Amygdala (tissue), 56 donors: ENCODE data around the gene EGLN1.

Source experiments
- DNase-seq, 56 donors: peaks; one replicate each; lab custom pipeline; 2025; lab: John Stamatoyannopoulos, UW

The EGLN1 gene

DNA sequence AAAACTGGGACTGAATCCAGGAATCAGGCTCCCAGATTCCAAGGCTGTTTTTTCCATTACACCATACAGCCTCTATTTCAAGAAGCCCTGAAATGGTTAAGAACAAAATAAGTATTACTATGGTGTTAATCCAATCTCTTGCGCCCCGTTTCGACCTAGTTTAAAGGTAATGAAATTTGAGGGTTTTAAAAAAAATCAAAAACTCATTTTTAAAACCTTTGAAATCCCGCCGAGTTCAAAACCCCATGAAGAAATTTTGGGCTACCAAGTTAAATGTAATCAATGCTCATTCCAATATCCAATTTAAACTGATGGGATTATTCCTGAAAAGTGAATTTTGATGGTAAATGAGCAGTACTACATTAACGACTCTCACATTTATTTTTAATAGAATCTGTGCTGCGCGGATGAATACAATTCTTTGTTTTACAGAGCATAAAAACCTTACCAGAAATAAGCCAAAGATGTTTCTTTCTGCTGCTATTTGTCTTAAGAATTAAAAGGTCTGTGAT is 767 bp upstream of the EGLN1 start:
- DNase-seq = no peak

GRCh38 chr1:231421546-231421970 is 529 bp downstream of the EGLN1 start:
- peak in 22 of 56 donors; percentile 12 to 71 (median 50) for DNase-seq

DNA sequence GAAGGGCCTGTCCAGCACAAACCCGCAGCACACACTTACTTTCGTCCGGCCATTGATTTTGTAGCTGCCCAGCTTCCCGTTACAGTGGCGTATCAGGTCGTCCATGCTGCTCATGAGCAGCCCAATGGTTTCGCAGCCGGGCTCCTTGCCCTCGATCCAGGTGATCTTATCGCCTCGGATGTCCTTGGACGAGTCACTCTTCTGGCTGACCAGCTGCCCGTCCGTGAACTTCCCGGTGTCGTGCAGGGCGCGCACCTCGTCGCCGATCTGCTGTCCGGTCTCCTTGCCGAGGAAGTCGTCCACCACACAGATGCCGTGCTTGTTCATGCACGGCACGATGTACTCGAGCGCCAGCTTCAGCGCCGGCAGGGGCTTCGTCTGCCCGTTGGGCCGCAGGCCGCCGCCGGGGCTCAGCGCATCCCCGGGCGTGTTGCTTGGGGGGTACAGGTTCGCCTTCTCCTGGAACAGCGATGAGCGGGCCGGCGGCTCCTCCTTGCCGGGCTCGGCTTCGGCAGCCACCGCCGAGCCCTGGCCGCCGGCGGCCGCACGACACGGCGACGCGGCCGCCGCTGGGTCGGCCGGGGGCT is 1.0 kb downstream of the EGLN1 start:
- peak in 37 of 56 donors; percentile 6 to 62 (median 25) for DNase-seq

- DNase-seq = no peak
Observed at GRCh38 chr1:231420299-231420958, 1.7 kb downstream of the EGLN1 start.

- DNase-seq = no peak
Observed at GRCh38 chr1:231419738-231420298, 2.3 kb downstream of the EGLN1 start.

DNA sequence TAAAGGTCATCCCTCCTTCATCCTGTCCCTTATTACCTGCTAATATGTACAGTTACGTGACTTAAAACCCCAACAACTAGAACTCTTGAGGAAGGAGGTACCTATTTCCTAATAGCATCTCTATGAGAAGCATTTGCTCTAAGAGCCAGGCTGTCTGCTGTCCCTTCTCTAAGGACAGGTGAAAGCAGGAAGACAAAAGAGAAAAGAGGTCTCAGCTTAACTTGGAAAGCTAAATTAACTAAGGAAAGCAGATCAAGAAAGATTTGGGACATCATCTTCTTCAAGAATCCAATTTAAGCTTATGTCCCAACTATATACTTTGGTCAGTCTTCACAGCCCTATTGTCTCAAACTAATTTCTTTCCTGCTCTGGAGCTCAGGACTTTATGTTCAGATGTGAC is 2.9 kb downstream of the EGLN1 start:
- DNase-seq = no peak

DNA sequence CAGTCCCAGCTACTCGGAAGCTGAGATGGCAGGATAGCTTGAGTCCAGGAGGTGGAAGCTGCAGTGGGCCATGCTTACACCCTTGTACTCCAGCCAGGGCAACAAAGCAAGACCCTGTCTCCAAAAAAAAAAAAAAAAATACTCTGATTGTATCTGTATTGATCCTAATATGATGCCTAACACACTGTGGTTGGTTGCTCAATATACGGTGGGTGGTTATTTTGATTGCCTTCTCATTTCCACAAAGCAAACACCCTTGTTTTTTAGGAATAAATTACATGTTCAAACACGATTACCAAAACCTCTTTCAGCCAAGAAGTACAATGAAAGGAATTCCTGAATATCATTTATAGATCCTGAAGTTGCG is 3.4 kb downstream of the EGLN1 start:
- no peak for DNase-seq

DNA sequence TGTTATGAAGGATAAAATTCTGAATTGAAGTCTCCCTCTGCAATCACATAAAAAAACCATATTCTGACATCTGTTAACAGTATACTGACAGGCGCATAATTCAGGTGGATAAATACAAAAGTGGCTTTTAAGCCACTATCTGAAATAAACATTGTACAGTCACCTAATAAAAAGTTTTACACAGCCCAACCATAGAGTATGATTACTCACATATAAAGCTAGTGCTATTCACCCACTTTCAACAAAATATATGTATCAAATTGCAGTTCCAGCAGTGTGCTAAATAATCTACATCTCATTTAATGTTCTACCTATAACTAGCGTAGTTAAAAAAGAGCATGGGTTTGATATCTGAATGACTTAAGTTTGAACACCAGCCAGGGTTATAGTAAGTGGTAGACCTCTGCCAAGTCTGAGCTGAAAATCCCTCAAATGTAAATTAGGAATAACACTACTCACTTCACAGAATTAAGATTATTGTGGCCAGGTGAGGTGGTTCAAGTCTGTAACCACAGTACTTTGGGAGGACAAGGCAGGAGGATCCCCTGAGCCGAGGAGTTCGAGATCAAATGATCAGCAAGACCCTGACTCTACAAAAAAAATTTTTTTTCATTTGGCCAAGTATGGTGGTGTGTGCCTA is 3.9 kb downstream of the EGLN1 start:
- no peak for DNase-seq

GRCh38 chr1:231417513-231417912 is 4.6 kb downstream of the EGLN1 start:
- no peak for DNase-seq

DNA sequence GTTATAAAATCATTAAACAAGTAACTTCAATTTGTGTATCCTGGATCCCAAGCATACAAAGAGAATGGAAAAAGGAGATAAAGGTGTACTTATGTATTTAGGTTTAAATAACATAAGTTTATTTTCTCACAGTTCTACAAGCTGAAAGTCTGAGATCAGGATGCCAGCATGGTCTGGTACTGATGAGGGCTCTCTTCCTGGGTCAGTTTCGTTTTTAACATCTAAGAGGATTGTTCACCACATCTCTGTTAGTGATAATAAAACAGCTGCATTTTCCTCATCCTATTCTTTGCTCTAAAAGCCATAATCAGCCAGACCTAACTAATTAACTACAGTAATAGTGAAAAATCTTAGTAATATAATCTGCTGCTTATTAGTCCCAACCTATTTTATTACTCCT is 5.2 kb downstream of the EGLN1 start:
- no peak for DNase-seq

GRCh38 chr1:231415018-231415583 is 7.0 kb downstream of the EGLN1 start:
- no peak for DNase-seq

DNA sequence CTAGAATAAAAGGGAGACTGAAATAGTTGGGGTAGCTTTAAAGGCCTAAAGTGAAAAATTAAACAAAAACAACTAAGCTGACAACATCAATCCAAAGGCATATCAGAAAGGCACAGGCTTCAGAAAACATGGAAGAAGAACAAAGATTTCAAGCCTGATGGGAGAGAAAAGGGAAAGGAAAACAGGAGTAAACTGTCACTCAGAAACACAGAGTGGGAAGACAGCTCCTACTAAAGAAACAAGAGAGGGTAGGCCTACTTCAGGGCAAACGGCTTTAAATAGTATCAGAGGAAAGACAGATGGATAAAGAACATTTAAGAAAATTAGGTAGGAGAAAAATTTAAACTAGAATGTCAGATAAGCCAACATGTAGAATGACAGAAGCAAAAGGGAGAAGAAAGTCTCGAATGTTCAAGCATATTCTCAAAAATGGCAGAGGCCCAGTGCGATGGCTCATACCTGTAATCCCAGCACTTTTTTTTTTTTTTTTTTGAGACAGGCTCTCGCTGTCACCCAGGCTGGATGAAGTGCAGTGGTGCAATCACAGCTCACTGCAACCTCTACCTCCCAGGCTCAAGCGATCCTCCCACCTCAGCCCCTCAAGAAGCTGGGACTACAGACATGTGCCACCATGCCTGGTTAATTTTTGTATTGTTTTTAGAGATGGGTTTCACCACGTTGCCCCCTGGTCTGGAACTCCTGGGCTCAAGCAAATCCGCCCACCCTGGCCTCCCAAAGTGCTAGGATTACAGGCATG is 7.6 kb downstream of the EGLN1 start:
- no peak for DNase-seq

- no peak for DNase-seq
Observed at GRCh38 chr1:231413749-231414082, 8.4 kb downstream of the EGLN1 start.

DNA sequence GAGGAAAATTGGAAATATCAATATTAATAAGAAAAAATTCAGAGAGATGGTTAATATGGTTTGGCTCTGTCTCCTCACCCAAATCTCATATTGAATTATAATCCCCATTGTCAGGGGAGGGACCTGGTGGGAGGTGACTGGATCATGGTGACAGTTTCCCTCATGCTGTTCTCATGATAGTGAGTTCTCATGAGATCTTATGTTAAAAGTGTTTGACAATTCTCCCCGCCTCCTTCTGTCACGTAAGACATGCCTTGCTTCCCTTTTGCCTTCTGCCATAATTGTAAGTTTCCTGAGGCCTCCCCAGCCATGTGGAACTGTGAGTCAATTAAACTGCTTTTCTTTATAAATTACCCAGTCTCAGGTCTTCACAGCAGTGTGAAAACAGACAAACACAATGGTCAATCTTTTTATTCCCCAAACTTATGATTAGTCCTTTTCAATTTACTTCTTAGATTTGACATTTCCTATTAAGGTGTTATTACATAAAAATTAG is 11.0 kb downstream of the EGLN1 start:
- DNase-seq = no peak

DNA sequence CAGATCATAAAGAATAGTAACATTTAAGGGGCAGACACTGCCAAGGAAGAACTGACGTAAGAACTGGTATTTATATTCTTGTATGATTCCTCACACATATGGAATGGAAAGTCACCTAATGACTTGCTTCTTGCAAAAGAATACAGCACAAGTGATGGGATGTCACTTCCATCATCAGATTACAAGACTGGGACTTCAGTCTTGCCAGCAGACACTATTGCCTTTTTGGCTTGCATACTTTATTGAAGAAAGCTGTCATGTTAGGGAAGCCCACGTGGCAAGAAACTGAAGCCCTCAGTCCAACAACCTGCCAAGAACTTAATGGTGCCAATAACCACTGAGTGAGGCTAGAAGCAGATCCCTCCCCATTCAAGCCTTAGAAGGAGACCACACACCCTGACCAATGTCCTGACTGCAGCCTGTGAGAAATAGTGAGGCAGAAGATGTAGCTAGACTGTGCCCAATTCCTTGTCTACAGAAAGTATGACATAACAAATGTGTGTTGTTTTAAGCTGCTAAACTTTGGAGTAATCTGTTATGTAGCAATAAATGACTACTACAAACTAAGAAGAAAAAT is 12.0 kb downstream of the EGLN1 start:
- DNase-seq = no peak

GRCh38 chr1:231408528-231409094 is 13.5 kb downstream of the EGLN1 start:
- DNase-seq = no peak

DNA sequence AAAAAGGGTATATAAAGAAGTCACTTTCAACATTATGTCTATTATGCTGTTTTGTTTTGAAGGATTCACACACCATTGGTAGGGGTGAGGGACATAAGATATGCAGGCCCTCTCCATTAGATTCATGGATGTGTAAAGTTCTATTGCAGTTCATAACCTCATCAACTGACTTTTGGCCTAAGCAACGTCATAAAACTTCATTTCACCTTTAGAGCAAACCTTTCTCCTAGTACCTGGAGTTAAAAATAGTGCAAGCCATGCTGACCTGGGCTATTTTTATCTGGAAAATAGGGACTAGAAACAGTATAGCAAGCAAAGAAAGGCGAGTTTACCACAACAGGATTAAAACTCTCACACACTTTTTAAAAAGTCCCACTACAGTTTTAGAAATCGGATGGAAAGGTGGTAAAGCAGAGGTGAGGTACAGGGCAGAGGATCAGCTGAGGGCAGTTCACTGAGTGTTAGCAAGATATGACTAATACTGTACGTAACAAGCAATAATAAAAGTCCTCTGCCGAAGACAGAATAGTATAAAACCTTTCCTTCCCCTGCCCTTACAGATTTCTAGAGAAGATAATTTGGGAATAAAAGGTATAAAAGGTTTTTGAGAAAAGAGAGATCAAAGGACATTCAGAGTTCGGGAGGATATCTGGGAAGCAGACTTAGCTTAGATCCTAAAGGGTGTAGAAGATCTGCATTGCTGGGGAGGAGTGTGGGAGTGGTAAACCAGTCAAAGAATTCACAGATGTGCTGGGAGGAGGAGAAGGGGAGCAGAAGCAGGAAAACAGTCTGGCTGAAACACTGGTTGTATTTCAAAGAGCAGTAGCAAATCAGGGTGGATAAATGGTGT is 14.3 kb downstream of the EGLN1 start:
- no peak for DNase-seq

GRCh38 chr1:231407049-231407448 is 15.0 kb downstream of the EGLN1 start:
- DNase-seq = no peak

DNA sequence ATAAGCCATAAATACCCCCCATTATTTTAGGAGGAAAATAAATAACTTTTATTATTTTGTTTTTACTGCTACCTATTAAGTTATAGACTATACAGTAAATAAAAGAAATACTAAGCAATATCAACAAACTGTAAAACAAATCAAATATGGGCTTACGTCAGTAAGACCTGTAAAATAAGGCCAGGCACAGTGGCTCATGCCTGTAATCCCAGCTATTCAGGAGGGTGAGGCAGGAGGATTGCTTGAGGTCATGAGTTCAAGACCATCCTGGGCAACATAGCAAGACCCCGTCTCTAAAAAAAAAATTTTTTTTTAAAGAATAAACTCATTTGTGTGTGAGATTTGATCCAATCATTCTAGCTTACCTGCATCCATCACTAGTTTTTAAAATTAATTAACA is 17.8 kb downstream of the EGLN1 start:
- DNase-seq = no peak
